Parathyroid adenoma (tissue), 2 donors: Measurements from ENCODE around the gene DCN.
"Not testable (repeated sequence)": the region's sequence is repeated elsewhere in the genome, so short reads cannot be mapped to it uniquely, and the experiment has no call there.

Experiments used
- H2AFZ ChIP-seq: fragments of 300-600 bp; sonication (generic); one replicate; pipeline ENCODE4 v1.7.0; 2017; ENCODE audit warnings: antibody characterized with exemption, mild to moderate bottlenecking
- H3K27ac ChIP-seq: fragments of 300-600 bp; sonication (generic); one replicate; pipeline ENCODE4 v1.7.0; 2017
- H3K27me3 ChIP-seq: fragments of 300-600 bp; sonication (generic); one replicate; pipeline ENCODE4 v1.7.0; 2017; ENCODE audit warnings: low read length; ENCODE audit not compliant: control insufficient read depth, insufficient read depth
- H3K36me3 ChIP-seq: fragments of 300-600 bp; sonication (generic); one replicate; pipeline ENCODE4 v1.7.0; 2017; ENCODE audit warnings: low read length; ENCODE audit not compliant: control insufficient read depth, insufficient read depth
- H3K4me1 ChIP-seq: fragments of 300-600 bp; sonication (generic); one replicate; pipeline ENCODE4 v1.7.0; 2017; ENCODE audit warnings: control low read depth
- H3K4me2 ChIP-seq: fragments of 300-600 bp; sonication (generic); one replicate; pipeline ENCODE4 v1.7.0; 2017; ENCODE audit warnings: low read length
- H3K4me3 ChIP-seq: fragments of 300-600 bp; sonication (generic); one replicate; pipeline ENCODE4 v1.7.0; 2017; ENCODE audit warnings: low read depth, low read length
- H3K79me2 ChIP-seq: fragments of 300-600 bp; sonication (generic); one replicate; pipeline ENCODE4 v1.7.0; 2017; ENCODE audit warnings: control low read depth
- H3K9ac ChIP-seq: fragments of 300-600 bp; sonication (generic); one replicate; pipeline ENCODE4 v1.7.0; 2017; ENCODE audit warnings: mild to moderate bottlenecking
- H3K9me3 ChIP-seq: fragments of 300-600 bp; sonication (generic); one replicate; pipeline ENCODE4 v1.7.0; 2017; ENCODE audit warnings: low read length; ENCODE audit not compliant: control insufficient read depth
- TF ChIP-seq, protein P1 (sequence below): fragments of 300-600 bp; sonication (generic); IDR thresholded peaks from one replicate; pipeline ENCODE4 v1.7.0; 2017; ENCODE audit warnings: antibody characterized with exemption, mild to moderate bottlenecking
- donor health status: primary hyperparathyroidism.

DCN gene

DNA sequence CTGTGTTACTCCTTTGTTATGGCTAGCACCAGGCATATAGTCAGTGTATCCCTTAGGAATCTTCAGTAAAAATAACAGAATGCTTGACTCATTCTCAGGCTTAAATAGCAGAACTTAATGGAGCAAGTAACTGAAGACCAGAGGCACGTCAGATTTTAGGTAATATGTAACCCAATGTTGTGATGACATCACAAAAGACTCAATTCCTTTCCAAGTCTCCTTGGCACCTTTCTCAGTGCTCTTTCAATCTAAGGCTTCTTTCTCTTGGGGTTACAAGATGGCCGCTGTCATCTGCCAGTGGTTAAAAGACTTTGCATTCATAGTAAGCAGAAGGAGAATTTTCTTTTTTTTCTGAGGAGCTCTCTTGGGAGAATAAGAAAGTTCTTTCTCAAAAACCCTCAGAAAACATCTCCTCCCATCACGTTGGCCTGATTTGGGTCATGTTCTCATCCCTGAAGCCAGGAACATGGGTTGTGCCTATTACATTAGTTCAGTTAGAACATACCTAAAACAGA, 33.4 kb upstream of the DCN start:
- Histone ChIP-seq H3K27me3 (no peaks in the 10 kb centered on the region), H2AFZ (no peak overlapping the region), H3K4me1 (no peaks in the 10 kb centered on the region), H3K4me2 (no peak overlapping the region), H3K9ac (no peak overlapping the region), H3K27ac (no peak overlapping the region), H3K9me3 (no peaks in the 10 kb centered on the region), H3K4me3 (no peak overlapping the region), H3K36me3 (no peaks in the 10 kb centered on the region), H3K79me2 (no peaks in the 10 kb centered on the region)
- TF ChIP-seq, protein P1, sequence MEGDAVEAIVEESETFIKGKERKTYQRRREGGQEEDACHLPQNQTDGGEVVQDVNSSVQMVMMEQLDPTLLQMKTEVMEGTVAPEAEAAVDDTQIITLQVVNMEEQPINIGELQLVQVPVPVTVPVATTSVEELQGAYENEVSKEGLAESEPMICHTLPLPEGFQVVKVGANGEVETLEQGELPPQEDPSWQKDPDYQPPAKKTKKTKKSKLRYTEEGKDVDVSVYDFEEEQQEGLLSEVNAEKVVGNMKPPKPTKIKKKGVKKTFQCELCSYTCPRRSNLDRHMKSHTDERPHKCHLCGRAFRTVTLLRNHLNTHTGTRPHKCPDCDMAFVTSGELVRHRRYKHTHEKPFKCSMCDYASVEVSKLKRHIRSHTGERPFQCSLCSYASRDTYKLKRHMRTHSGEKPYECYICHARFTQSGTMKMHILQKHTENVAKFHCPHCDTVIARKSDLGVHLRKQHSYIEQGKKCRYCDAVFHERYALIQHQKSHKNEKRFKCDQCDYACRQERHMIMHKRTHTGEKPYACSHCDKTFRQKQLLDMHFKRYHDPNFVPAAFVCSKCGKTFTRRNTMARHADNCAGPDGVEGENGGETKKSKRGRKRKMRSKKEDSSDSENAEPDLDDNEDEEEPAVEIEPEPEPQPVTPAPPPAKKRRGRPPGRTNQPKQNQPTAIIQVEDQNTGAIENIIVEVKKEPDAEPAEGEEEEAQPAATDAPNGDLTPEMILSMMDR = no peak

GRCh38 chr12:91211866-91212265, 29.2 kb upstream of the DCN start:
- no peak overlapping the region for H3K9ac ChIP-seq
- H3K36me3 ChIP-seq = no peaks in the 10 kb centered on the region
- H3K4me1 ChIP-seq = no peaks in the 10 kb centered on the region
- H2AFZ ChIP-seq = no peak overlapping the region
- no peak overlapping the region for H3K4me2 ChIP-seq
- no peak overlapping the region for H3K4me3 ChIP-seq
- no peaks in the 10 kb centered on the region for H3K27me3 ChIP-seq
- H3K9me3 ChIP-seq = no peaks in the 10 kb centered on the region
- H3K79me2 ChIP-seq = no peaks in the 10 kb centered on the region
- TF ChIP-seq, protein P1 = no peak
- no peak overlapping the region for H3K27ac ChIP-seq

- H3K79me2 ChIP-seq = no peaks in the 10 kb centered on the region
- TF ChIP-seq, protein P1 = no peak
- no peak overlapping the region for H3K9ac ChIP-seq
- H2AFZ ChIP-seq = no peak overlapping the region
- no peaks in the 10 kb centered on the region for H3K36me3 ChIP-seq
- no peaks in the 10 kb centered on the region for H3K9me3 ChIP-seq
- H3K4me1 ChIP-seq = no peaks in the 10 kb centered on the region
- H3K27me3 ChIP-seq = no peaks in the 10 kb centered on the region
- H3K4me2 ChIP-seq = no peak overlapping the region
- no peak overlapping the region for H3K27ac ChIP-seq
- H3K4me3 ChIP-seq = no peak overlapping the region
Measured at GRCh38 chr12:91210618-91211017, 28.0 kb upstream of the DCN start.

DNA sequence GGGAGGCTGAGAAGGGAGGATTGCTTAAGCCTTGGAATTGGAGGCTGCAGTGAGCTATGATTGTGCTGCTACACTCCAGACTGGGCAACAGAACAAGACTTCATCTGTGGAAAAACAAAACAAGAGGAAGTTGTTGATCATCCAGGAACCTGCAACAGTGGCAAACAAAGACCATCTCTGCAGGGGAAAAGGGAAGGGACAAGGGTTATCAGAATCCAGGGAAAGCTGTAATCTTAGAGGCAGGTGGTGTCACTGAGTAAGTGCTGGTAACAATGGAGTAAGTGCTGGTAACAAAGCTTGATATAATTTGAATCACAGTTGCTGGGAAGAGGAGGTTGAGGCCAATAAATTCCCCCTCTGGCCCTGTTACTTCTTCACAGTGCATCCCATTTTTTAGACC, 27.5 kb upstream of the DCN start:
- no peaks in the 10 kb centered on the region for H3K27me3 ChIP-seq
- H3K4me2 ChIP-seq = no peak overlapping the region
- TF ChIP-seq, protein P1 = no peak
- no peak overlapping the region for H2AFZ ChIP-seq
- no peaks in the 10 kb centered on the region for H3K36me3 ChIP-seq
- H3K9me3 ChIP-seq = no peaks in the 10 kb centered on the region
- no peaks in the 10 kb centered on the region for H3K4me1 ChIP-seq
- no peak overlapping the region for H3K9ac ChIP-seq
- no peaks in the 10 kb centered on the region for H3K79me2 ChIP-seq
- H3K27ac ChIP-seq = no peak overlapping the region
- H3K4me3 ChIP-seq = no peak overlapping the region

- H3K4me3 ChIP-seq, H3K9ac ChIP-seq, H3K79me2 ChIP-seq, H3K4me2 ChIP-seq, H3K27me3 ChIP-seq, H3K9me3 ChIP-seq, H3K27ac ChIP-seq, H2AFZ ChIP-seq, H3K4me1 ChIP-seq, H3K36me3 ChIP-seq: not testable (repeated sequence)
Measured at GRCh38 chr12:91207301-91207700, 24.7 kb upstream of the DCN start.
